ENCODE data around the gene SMCO2.

The SMCO2 gene

GRCh38 chr12:27455589-27455988 is 9.1 kb downstream of the SMCO2 start:
- DNase-seq = no peak

- DNase-seq = no peak
Observed at GRCh38 chr12:27456618-27457017, 10.1 kb downstream of the SMCO2 start.

GRCh38 chr12:27460471-27460978 is 14.0 kb downstream of the SMCO2 start:
- no peak for DNase-seq

- DNase-seq = no peak
Observed at GRCh38 chr12:27462151-27462694, 15.7 kb downstream of the SMCO2 start.

GRCh38 chr12:27462851-27463250 is 16.3 kb downstream of the SMCO2 start:
- DNase-seq = no peak

- no peak for DNase-seq
Observed at GRCh38 chr12:27463511-27464219, 17.1 kb downstream of the SMCO2 start.

GRCh38 chr12:27464220-27464554 is 17.7 kb downstream of the SMCO2 start:
- DNase-seq = no peak

GRCh38 chr12:27467641-27468040 is 21.1 kb downstream of the SMCO2 start:
- no peak for DNase-seq

GRCh38 chr12:27468241-27468640 is 21.7 kb downstream of the SMCO2 start:
- DNase-seq = no peak

GRCh38 chr12:27469176-27469736 is 22.7 kb downstream of the SMCO2 start:
- no peak for DNase-seq

GRCh38 chr12:27472604-27473003 is 26.1 kb downstream of the SMCO2 start:
- DNase-seq = no peak

GRCh38 chr12:27474344-27474743 is 27.8 kb downstream of the SMCO2 start:
- no peak for DNase-seq

- no peak for DNase-seq
Observed at GRCh38 chr12:27477049-27477448, 30.5 kb downstream of the SMCO2 start.

- DNase-seq = no peak
Observed at GRCh38 chr12:27478949-27479348, 32.4 kb downstream of the SMCO2 start.

- DNase-seq = no peak
Observed at GRCh38 chr12:27480016-27480415, 33.5 kb downstream of the SMCO2 start.

GRCh38 chr12:27486961-27487360 is 40.4 kb downstream of the SMCO2 start:
- DNase-seq = no peak

GRCh38 chr12:27488479-27488878 is 41.9 kb downstream of the SMCO2 start:
- DNase-seq = no peak

- DNase-seq = no peak
Observed at GRCh38 chr12:27491226-27491625, 44.7 kb downstream of the SMCO2 start.

- DNase-seq = no peak
Observed at GRCh38 chr12:27493260-27493940, 46.9 kb downstream of the SMCO2 start.

- DNase-seq = no peak
Observed at GRCh38 chr12:27497446-27497845, 50.9 kb downstream of the SMCO2 start.

- DNase-seq = no peak
Observed at GRCh38 chr12:27498149-27498548, 51.6 kb downstream of the SMCO2 start.

- DNase-seq = no peak
Observed at GRCh38 chr12:27498761-27499160, 52.2 kb downstream of the SMCO2 start.

GRCh38 chr12:27499377-27499776 is 52.8 kb downstream of the SMCO2 start:
- no peak for DNase-seq

GRCh38 chr12:27500546-27500945 is 54.0 kb downstream of the SMCO2 start:
- DNase-seq = no peak
